ENCODE measurements around the gene KCTD21.

DNA sequence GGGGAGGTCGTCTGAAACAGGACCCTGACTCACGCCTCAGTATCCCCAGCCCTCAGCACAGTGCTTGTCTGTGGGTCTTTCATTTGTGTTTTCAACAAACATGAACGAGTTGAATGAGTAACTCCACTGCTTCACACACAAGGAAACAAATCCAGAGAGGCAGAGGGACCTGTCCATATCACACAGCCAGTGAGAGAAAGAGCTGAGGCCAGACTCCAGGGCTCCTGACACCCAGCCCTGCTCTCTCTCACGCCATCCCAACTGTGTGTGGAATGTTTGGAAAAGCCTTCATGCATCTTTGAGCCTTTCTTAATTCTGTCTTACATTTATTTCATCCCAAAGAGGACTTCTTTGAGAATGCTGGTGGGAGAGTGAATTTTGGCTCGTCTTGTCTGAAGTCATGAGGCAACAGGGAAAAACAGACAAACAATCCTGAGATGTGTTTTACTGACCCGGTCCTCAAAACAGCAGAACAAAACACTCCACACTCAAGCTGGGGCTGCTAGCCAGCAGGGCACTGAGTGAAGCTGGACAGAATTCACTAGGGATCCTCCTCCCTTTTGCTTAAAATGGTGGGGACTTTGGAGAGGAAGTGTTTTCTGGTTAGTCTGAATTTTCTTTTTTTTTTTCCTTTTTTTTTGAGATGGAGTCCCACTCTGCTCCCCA, 29.3 kb downstream of the KCTD21 start:
- TF ChIP-seq, protein P1, sequence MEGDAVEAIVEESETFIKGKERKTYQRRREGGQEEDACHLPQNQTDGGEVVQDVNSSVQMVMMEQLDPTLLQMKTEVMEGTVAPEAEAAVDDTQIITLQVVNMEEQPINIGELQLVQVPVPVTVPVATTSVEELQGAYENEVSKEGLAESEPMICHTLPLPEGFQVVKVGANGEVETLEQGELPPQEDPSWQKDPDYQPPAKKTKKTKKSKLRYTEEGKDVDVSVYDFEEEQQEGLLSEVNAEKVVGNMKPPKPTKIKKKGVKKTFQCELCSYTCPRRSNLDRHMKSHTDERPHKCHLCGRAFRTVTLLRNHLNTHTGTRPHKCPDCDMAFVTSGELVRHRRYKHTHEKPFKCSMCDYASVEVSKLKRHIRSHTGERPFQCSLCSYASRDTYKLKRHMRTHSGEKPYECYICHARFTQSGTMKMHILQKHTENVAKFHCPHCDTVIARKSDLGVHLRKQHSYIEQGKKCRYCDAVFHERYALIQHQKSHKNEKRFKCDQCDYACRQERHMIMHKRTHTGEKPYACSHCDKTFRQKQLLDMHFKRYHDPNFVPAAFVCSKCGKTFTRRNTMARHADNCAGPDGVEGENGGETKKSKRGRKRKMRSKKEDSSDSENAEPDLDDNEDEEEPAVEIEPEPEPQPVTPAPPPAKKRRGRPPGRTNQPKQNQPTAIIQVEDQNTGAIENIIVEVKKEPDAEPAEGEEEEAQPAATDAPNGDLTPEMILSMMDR (IDR thresholded peaks at IDR 0.05) = no peak
- no peak for TF ChIP-seq POLR2AphosphoS5 (IDR thresholded peaks at IDR 0.05; ENCODE audit: low read depth, low read length)
- no peak for TF ChIP-seq SIN3A (IDR thresholded peaks at IDR 0.05; ENCODE audit: borderline replicate concordance, insufficient read depth, low read depth, low read length)
- TF ChIP-seq, protein P2, sequence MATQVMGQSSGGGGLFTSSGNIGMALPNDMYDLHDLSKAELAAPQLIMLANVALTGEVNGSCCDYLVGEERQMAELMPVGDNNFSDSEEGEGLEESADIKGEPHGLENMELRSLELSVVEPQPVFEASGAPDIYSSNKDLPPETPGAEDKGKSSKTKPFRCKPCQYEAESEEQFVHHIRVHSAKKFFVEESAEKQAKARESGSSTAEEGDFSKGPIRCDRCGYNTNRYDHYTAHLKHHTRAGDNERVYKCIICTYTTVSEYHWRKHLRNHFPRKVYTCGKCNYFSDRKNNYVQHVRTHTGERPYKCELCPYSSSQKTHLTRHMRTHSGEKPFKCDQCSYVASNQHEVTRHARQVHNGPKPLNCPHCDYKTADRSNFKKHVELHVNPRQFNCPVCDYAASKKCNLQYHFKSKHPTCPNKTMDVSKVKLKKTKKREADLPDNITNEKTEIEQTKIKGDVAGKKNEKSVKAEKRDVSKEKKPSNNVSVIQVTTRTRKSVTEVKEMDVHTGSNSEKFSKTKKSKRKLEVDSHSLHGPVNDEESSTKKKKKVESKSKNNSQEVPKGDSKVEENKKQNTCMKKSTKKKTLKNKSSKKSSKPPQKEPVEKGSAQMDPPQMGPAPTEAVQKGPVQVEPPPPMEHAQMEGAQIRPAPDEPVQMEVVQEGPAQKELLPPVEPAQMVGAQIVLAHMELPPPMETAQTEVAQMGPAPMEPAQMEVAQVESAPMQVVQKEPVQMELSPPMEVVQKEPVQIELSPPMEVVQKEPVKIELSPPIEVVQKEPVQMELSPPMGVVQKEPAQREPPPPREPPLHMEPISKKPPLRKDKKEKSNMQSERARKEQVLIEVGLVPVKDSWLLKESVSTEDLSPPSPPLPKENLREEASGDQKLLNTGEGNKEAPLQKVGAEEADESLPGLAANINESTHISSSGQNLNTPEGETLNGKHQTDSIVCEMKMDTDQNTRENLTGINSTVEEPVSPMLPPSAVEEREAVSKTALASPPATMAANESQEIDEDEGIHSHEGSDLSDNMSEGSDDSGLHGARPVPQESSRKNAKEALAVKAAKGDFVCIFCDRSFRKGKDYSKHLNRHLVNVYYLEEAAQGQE (IDR thresholded peaks at IDR 0.05; ENCODE audit: insufficient read depth in 1 of 2, low read depth in 2 of 2, low read length in 1 of 2) = no peak

Measured in Panc1 (cell line).